Left lung (tissue), 10 donors: ENCODE measurements around the gene HTD2. TPM values are rescaled to one million over a fixed set of nuclear protein-coding genes. Genes with fewer than 3 reads are reported as not detected.

Source experiments
- ATAC-seq: fragments of 200-7000 bp; cut with Tn5 transposase; one replicate; pipeline ENCODE4 v1.9.1; 2020; ENCODE audit warnings: moderate library complexity
- DNase-seq, 4 donors: peaks; one replicate each; pipeline ENCODE4 v3.0.0-alpha.2; 2013 to 2020
- H3K27ac ChIP-seq, 2 donors: fragments of 200-600 bp; sonication (generic) in 1 of 2; one replicate each; pipeline versions ENCODE4 v1.5.0 to v1.8.0; 2020 to 2021
- H3K27me3 ChIP-seq, 2 donors: fragments of 200-600 bp; sonication (generic) in 1 of 2; one replicate each; pipeline versions ENCODE4 v1.5.0 to v1.8.0; 2020 to 2021
- H3K36me3 ChIP-seq, 2 donors: fragments of 200-600 bp; sonication (generic) in 1 of 2; one replicate each; pipeline versions ENCODE4 v1.5.0 to v1.8.0; 2020 to 2021
- H3K4me1 ChIP-seq, 2 donors: fragments of 200-600 bp; one replicate each; pipeline ENCODE4 v1.8.0; 2021
- H3K4me3 ChIP-seq, 2 donors: fragments of 200-600 bp; sonication (generic) in 1 of 2; one replicate each; pipeline versions ENCODE4 v1.5.0 to v1.8.0; 2020 to 2021; ENCODE audit warnings: mild to moderate bottlenecking in 1 of 2
- H3K9me3 ChIP-seq, 2 donors: fragments of 200-600 bp; sonication (generic) in 1 of 2; one replicate each; pipeline versions ENCODE4 v1.5.0 to v1.8.0; 2020 to 2021
- CTCF ChIP-seq, 2 donors: fragments of 200-600 bp; sonication (generic) in 1 of 2; IDR thresholded peaks; one replicate each; pipeline versions ENCODE4 v1.5.0 to v1.8.0; 2021; ENCODE audit warnings: antibody characterized with exemption in 2 of 2
- intact Hi-C, 2 donors: fragments of 100-400 bp; cut with DNase I; formaldehyde crosslinking; loops; one replicate each; pipeline versions ENCODE4 v1.11.2 to v1.14.2; 2022
- polyA plus RNA-seq, 6 donors: library from polyadenylated mRNA; unstranded; fragments of 120-200 nt; gene quantifications; one replicate each; pipeline ENCODE4 v1.2.1, GENCODE V29; 2013; ENCODE audit not compliant: insufficient read length in 6 of 6
- total RNA-seq, 2 donors: library from RNA; stranded (reverse); fragmentation: NEBNext Ultra II Directional; extraction: Animal tissue kit (Norgen Biotek cat#: 25700); gene quantifications; one replicate each; pipeline ENCODE4 v1.2.1, GENCODE V29; 2021
- donor health status: DM: no; HTN: yes; CAD: no.
- donor health status: DM: no; HTN: no; CAD: no.

The HTD2 gene
- total and polyA plus RNA-seq, 8 donors = 7.6 to 14.0 (median 11.9) TPM

- no peak overlapping the region for H3K27ac ChIP-seq
- no peak for TF ChIP-seq CTCF (IDR thresholded peaks at IDR 0.05)
- no peaks in the 10 kb centered on the region for H3K27me3 ChIP-seq
- DNase-seq = no peak
- no peak overlapping the region for H3K4me3 ChIP-seq
- intact Hi-C loops = no loop called here
- peaks cover 0 to 4% of the 10 kb centered on the region in 2 donors for H3K4me1 ChIP-seq
- H3K36me3 ChIP-seq = no peaks in the 10 kb centered on the region
- no peak for ATAC-seq
- H3K9me3 ChIP-seq = no peaks in the 10 kb centered on the region
These were observed 55.5 kb downstream of the HTD2 start for GRCh38 chr3:58361866-58362265.

- Histone ChIP-seq H3K4me3 (no peak overlapping the region), H3K4me1 (no peaks in the 10 kb centered on the region), H3K27ac (no peak overlapping the region), H3K27me3 (no peaks in the 10 kb centered on the region), H3K9me3 (no peaks in the 10 kb centered on the region), H3K36me3 (no peaks in the 10 kb centered on the region)
- ATAC-seq (no peak), DNase-seq (no peak)
- no peak for TF ChIP-seq CTCF (IDR thresholded peaks at IDR 0.05)
- intact Hi-C loops = no loop called here
These were observed 60.4 kb downstream of the HTD2 start for GRCh38 chr3:58366699-58367098.

- ATAC-seq (no peak), DNase-seq (no peak)
- no peak for TF ChIP-seq CTCF (IDR thresholded peaks at IDR 0.05)
- intact Hi-C loops = no loop called here
- Histone ChIP-seq H3K27me3 (no peaks in the 10 kb centered on the region), H3K36me3 (no peaks in the 10 kb centered on the region), H3K9me3 (no peaks in the 10 kb centered on the region), H3K27ac (no peak overlapping the region), H3K4me1 (no peaks in the 10 kb centered on the region), H3K4me3 (no peak overlapping the region)
These were observed 62.7 kb downstream of the HTD2 start for GRCh38 chr3:58369038-58369437.

Other genes with a start within 250 kb of the HTD2 start
- gene DNASE1L3, start 95.5 kb upstream of the HTD2 start, total RNA-seq = 1 to 10 TPM; 1.2 to 3.0 TPM
- gene DNASE1L3, start 95.5 kb upstream of the HTD2 start, polyA plus RNA-seq = 1 to 10 TPM in 5 of 6 donors, under 1 TPM in 1; 1.00 to 2.1 (median 1.8) TPM
- gene ABHD6, start 68.7 kb upstream of the HTD2 start, total RNA-seq = 10 to 100 TPM; 12.7 TPM
- 1 to 10 TPM; 4.8 to 9.5 (median 7.3) TPM for gene ABHD6, start 68.7 kb upstream of the HTD2 start, polyA plus RNA-seq
- gene RPP14, start 275 bp upstream of the HTD2 start, total RNA-seq = 10 to 100 TPM; 12.7 to 15.9 TPM
- 10 to 100 TPM; 17.6 to 21.5 (median 20.7) TPM for gene RPP14, start 275 bp upstream of the HTD2 start, polyA plus RNA-seq
- gene PXK, start 26.4 kb downstream of the HTD2 start, total RNA-seq = 10 to 100 TPM; 19.0 to 33.2 TPM
- 10 to 100 TPM; 27.9 to 42.3 (median 36.0) TPM for gene PXK, start 26.4 kb downstream of the HTD2 start, polyA plus RNA-seq
- 10 to 100 TPM; 55.5 to 57.1 TPM for gene PDHB, start 127.3 kb downstream of the HTD2 start, total RNA-seq
- gene PDHB, start 127.3 kb downstream of the HTD2 start, polyA plus RNA-seq = 10 to 100 TPM; 74.3 to 88.5 (median 83.5) TPM
- 10 to 100 TPM in 1 of 2 donors, 1 to 10 TPM in 1; 8.1 to 10.7 TPM for gene KCTD6, start 185.6 kb downstream of the HTD2 start, total RNA-seq
- gene KCTD6, start 185.6 kb downstream of the HTD2 start, polyA plus RNA-seq = 10 to 100 TPM; 15.7 to 19.2 (median 17.8) TPM
- 10 to 100 TPM in 1 of 2 donors, 1 to 10 TPM in 1; 9.8 to 31.0 TPM for gene ACOX2, start 230.7 kb downstream of the HTD2 start, total RNA-seq
- 10 to 100 TPM; 39.2 to 58.1 (median 47.4) TPM for gene ACOX2, start 230.7 kb downstream of the HTD2 start, polyA plus RNA-seq